Stimulated activated CD8-positive, alpha-beta memory T cell treated with anti-CD3 and anti-CD28 coated beads, Interleukin-12 subunit alpha, Interleukin-12 subunit beta, amount 100 ng/mL, for 1 hour (primary cell): Measurements from ENCODE around the gene PTPRN2.
"Not testable (repeated sequence)": the region's sequence is repeated elsewhere in the genome, so short reads cannot be mapped to it uniquely, and the experiment has no call there.

Experiments
- DNase-seq: peaks from one replicate; pipeline ENCODE4 v3.0.0-alpha.2; 2020; ENCODE audit warnings: low read depth

PTPRN2 gene

DNA sequence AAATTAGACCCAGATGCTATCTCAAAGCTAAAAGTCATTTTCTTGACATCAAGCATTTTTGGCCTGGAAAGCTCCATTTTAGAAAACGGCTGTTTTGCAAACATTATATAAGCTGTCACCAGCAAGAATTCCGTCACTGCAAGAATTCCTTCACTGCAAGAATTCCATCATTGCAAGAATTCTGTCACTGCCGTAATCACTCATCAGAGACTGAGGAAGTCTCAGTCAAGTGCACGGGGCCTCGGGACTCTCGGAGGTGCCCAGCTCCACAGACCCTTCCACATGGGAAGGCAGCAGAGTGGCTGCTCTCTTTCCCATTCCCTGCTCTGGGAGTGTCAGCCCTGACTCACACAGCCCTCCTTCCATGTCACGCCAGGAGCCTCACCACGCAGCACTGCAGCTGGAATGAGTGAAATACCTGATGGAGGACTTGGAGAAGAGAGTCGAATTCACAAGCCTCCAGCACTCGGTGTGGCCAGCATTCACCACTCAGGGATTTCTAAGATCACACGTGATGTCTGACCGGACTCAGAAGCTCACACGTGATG, 168.3 kb downstream of the PTPRN2 start:
- DNase-seq, result no peak

DNA sequence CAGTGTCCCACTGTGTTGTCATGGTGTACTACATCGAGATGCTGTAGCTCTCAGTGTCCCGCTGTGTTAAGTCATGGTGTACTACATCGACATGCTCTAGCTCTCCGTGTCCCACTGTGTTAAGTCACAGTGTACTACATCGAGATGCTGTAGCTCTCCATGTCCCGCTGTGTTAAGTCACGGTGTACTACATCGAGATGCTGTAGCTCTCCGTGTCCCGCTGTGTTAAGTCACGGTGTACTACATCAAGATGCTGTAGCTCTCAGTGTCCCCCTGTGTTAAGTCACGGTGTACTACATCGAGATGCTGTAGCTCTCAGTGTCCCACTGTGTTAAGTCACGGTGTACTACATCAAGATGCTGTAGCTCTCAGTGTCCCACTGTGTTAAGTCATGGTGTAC, 169.2 kb downstream of the PTPRN2 start:
- not testable (repeated sequence) for DNase-seq

DNA sequence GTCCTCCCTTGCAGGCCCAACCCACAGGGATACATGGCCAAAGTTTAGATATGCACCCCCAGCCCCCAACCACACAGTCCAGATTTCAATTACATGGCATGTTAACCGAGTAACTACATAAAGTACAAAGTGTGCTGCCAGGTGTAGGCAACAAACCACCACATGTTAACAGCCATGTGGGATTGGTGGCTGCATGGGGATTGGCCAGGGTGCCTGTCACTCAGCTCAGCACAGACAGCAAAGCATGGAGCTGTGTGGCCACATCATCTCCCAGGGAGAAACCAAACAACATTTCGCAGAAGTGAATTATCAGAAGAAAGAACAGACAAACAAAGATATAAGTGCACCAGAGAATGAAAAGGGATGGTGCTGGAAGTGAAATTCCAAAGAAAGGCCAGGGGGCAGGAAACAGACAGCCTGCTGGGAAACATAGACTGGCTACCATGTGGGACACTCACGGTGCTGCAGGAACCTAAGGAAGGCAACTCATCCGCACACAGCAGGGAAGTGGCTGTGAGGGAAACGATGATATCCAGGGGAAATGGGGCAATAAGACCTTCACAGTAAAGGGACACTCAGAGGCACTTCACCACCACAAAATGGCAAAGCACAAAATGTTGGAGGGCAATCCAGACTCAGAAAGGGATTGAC, 171.2 kb downstream of the PTPRN2 start:
- no peak for DNase-seq

DNA sequence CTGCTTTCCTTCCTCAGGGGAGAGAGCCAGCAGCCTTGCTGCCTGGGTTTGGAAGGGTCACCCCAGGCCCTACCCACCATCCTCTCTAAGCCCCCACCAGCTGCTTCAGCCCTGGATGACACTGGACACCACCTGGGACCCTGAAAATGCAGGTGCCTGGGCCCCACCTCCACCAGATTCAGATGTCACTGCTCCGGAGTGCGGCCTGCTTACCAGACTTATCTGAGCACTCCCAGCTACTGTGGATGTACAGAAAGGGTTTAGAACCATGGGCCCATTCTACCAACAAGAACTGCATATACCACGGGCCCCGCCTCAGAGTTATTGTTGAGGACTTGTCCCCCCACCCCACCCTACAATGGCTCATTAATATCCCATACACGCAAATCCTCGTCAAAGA, 172.3 kb downstream of the PTPRN2 start:
- DNase-seq, result no peak

DNA sequence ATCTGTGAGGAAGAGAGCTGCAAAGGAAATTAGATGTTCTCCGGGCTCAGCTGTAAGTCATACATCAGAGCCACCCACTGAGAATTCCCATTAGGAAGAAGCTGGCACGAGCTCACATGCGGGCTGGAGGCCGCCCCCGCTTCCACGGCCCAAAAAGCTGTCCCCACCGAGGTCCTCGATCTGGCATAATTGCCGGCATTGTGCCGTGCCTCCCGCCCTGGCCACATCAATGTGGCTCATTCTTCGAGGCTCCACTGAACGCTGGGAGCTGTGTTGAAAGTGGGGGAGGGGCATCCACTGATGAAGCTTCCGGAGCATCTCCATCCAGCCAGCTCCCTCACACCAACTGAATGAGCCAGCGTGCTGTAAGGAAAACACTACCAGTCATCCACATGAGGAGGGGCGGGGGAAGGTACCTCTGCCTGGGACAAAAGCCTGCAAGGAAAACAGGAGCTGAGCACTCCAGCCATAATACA, 173.1 kb downstream of the PTPRN2 start:
- DNase-seq, result no peak

DNA sequence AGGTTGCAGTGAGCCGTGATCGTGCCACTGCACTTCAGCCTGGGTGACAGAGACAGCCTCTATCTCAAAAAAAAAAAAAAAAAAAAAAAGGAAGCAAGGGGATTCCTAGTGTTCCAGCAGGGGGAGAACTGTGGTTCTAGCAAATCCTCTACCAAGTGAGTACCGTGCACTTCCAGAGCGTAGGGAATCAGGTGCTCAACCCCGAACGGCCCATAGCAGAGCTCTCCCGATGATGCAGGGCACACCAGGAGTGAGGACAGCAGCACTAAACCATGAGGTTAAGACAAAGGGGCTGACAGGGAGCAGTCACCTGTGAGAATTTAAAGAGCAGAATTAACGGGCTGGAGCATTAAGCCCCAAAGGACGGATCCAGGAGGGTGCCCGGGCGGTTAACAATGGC, 173.6 kb downstream of the PTPRN2 start:
- no peak for DNase-seq

DNA sequence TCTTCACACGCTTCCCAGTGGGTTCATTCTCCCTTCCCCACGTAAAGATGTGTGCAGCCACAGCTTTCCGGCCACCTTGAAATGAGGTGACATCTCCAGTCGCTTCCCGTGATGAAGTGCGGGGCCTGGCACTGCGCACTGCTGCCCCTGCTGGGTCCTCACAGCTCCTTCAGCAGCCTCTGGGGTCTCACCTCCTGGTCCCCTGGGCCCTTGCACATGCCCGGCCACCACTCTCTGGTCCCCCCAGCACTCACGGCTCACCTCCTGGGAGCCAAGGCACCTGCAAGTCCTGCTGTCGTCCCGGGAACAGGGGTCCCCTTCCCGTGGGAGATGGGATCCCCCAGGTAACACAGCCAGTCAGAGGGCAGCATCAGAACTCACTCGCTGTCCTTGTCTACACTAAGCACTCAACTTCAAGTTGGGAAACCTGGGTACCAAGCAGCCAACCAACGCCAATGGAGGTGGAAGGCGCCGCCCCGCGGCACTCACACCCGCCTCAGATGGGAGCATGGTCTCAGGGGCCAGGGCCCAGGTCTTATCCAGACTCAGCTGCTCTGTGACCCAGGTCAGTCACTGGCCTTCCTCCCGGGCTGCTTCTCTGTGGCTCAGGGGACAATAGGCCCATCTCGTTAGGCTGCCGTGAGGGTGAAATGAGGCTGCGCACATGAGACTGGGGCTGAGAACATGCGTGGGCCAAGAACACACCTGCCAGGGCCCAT, 176.2 kb downstream of the PTPRN2 start:
- DNase-seq, result no peak

DNA sequence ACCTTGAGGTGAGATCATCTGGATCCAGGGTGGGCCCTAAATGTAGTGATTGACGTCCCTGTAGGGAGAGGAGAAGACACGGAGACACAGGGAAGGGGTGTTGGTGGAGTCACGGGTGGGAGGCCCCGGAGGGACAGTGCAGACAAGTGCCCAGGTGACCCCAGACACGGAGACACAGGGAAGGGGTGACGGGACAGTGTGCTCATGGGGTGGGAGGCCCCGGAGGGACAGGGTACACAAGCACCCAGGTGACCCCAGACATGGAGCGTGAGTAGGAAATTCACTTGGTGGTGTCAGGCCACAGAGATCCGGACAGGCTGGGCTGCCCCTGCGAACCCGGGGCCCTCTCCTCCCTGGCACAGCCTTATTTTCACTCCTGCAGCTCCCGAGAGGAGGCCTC, 176.9 kb downstream of the PTPRN2 start:
- DNase-seq, result no peak

DNA sequence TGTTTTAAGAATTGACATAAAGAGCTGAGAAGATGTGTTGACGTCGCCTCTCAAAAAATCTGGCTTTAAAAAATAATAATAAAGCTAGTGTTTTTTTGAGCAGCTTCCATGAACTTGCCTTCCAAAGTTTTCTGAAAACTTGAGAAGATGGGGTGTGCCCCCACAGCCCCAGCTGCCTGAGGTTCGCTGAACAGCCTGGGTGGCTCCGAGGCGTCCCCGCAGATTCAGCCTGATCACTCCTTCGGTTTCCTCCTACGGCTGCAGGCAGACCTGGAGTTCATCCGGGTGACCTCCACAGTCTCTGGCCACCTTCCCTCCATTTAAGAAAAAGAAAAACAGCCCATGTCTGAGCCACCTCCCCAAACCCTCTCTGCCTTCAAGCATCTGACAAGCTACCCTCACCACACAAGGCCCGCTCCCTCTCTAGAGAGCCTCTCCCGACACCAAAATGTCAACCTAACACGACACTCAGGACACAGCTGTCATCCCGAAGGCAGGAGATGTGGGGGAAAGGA, 177.8 kb downstream of the PTPRN2 start:
- DNase-seq, result no peak

DNA sequence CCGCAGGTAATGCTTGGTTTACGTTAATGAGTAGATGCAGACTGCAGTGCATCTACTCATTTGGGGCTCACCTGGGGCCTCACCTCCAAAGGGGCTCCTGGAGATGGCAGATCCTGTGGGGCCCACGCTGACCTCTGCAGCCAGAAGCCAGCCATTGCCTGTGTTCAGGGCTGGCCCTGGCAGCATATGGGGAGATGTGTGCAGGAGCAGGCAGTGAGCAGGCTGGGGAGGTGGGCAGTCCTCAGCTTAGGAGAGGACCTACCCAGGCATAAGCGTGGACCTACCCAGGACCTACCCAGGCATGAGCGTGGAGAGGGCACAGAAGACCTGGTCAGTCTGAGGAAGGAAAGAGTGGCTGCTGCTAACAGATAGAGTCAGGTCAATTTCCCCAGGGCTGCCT, 178.5 kb downstream of the PTPRN2 start:
- DNase-seq, result no peak

DNA sequence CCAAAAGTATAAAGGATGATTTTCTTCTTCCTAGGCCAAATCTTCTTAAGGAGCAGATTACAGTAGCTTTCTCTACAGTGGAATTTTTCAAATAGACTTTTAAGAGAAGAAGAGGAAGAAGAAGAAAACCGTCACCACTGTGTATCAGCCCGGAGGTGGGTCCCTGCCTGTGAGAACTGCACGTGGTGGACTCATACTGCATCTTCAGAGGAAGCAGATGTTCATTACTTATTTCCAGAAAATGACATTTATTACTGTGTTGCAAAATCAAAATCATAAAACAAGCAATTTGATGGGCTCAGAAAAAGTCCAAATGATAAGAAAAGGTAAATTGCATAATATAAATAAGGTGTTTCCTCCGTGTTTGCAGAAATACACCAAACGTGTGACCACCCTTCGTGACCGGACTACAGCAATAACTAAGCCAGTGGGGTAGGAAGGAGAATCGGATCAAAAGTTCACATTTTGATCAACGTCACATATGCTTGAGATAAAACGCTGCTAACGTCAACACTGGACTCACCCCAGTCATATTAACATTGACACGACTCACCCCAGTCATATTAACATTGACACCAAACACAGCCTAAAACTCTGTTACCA, 179.2 kb downstream of the PTPRN2 start:
- no peak for DNase-seq

DNA sequence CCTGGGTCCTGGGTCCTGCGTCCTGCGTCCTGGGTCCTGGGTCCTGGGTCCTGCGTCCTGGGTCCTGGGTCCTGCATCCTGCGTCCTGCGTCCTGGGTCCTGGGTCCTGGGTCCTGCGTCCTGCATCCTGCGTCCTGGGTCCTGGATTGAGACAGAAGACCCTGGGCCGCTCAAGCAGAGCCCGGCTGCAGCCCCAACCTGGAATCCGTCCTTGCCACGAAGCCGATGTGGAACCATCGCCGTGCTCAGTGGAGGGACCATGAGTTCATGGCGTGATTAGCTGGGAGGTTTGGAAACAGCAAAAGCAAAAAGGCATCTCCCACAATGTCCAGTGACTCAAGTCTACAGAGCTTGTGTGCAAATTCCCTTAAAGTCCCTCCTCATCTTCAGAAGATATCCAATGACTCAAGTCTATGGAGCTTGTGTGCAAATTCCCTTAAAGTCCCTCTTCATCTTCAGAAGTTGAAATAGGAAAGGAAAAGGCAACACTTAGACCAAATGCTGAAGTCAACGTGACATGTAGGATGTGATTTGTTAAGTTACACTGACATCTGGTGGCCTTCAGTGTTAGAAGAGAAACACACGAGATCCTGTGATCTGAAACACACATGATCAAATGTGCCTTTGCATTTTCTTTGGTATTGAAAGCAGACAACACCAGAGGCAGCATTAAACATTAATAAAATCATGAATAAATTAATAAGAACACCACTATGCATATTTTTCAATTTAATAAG, 179.9 kb downstream of the PTPRN2 start:
- DNase-seq, result no peak

DNA sequence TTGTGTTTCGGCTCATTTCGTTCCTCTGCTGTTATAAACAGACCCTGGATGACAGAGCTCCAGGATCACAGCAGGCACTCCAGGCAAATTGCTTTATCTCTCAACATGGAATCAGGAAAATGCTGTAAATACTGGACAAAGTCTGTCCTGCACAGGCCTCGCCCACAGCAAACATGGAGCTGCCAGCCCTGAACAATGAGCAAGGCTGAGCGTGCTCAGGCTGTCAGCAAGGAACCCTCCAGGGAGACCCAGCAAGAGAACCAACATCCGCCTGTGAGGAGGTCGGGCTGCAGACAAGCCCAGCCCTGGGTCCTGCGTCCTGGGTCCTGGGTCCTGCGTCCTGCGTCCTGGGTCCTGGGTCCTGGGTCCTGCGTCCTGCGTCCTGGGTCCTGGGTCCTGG, 180.8 kb downstream of the PTPRN2 start:
- DNase-seq, result no peak

DNA sequence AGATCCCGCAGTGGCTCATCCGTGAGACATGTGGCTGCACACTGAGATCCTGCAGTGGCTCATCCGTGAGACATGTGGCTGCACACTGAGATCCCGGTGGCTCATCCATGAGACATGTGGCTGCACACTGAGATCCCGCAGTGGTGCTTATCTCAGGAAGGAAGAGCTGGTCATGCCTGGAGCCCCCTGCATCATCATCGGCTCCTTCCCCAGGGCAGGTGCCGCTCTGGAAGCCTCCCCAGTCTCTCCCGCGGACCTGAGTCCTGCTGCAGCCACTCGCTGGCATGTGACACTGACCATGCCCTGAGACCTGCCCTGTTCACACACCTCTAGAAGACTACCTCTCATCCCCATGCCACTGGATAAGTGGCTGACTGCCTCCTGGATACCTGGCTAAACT, 181.3 kb downstream of the PTPRN2 start:
- no peak for DNase-seq

DNA sequence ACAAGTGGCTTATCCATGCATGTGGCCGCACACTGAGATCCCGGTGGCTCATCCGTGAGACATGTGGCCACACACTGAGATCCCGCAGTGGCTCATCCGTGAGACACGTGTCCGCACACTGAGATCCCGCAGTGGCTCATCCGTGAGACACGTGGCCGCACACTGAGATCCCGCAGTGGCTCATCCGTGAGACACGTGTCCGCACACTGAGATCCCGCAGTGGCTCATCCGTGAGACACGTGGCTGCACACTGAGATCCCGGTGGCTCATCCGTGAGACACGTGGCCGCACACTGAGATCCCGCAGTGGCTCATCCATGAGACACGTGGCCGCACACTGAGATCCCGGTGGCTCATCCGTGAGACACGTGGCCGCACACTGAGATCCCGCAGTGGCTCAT, 181.9 kb downstream of the PTPRN2 start:
- not testable (repeated sequence) for DNase-seq

DNA sequence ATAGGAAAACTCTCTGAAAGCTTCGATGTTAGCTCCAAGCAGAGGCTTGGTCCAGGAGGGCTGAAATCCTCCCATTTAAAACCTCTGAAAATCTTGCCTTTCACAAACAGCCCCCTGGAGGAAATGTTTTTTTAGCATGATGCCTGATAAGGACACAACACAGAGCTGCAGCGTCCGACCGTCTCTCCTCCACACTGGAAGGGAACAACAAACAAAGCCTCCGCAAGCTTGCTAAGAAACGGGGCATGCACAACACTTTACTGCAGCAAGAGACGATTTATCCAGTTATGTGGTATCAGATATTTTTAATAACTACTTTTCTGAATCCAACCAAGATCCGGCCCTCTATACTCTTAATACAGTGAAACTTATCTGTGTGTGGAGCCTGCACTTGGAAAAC, 182.3 kb downstream of the PTPRN2 start:
- no peak for DNase-seq

DNA sequence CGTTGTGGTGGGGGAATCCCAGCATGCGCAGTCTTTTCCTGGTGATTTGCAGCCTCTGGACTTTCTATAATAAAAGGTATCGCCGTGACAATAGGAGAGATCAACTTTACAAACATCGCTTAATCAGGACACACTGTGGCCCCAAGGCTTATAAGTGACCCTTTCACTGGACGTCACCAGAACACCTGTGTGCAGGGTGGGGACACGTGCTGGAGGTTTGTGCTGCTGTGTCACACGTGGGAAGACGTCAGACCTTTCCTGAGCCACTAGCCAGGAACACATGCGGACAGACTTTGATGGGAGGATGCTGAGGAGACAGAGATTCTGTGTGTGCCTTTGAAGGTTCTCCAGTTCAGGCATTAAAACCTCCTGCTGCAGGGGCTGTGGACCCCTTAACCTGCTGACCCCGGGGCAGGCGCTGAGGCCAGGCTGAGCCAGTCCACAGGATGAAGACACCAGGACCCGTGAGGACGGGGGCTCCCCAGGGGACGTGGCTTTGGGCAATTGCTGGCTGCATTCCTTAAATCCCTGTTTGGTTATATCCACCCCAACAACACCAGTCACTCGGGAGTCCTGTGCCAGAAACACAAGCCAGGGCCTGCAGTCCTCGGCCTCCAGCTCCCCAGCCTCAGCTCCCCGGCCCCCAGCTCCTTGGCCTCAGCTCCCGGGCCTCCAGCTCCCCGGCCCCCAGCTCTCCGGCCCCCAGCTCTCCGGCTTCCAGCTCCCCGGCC, 183.4 kb downstream of the PTPRN2 start:
- DNase-seq, result no peak

DNA sequence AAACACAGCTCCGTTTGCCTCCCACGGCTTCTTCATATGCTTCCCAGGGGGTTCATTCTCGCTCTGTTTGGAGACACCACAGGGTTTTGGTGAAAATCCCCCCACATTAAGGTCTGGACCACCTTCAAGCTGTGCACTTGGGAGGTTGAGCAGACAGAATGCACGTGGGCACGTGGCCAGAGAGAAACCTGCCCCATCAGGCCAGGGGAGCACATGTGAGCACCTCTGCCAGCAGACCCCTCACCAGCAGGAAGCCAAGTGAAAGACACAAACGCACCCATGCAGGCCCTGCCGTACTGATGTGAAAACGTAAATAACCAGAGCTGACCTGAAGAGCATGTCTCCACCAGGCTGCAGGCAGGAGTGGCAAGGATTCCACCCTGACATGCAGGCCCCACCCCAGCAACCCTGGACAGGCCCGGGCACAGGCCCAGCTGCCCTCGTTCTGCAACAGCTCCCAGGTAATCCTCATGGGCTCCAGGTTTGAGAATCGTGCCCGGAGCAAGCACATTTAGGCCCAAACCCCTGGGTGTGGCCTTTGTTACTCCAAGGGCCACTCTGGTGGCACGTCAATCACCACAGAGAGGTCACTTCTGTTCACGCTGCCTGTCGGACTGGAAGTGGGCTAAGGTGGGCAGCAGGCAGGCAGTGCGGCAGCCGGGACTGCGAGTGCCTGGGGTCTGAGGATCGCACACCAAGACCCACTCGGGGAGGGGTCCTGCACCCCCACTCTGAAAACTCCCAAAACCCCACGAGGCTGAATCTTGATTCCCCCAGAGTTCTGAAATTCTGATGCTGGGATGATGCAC, 184.4 kb downstream of the PTPRN2 start:
- no peak for DNase-seq

DNA sequence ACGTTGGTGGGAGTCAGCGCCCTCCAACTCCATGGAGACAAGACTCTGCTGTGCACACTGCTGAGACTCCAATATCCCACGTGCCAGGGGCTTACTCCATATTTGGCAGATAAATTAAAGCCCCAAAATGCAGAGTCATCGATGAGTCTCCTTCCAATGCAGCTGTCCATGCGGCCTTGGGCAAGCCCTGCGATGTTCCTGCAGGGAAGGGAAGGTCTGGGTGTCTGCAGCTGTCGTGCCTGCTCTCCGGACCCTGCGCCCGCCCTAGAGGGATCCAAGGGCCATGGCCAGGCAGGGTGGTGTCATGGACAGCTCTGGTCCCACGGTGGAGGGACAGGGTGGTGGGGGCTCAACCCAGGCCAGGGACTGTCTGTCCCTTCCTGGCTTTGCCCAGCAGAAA, 185.2 kb downstream of the PTPRN2 start:
- DNase-seq, result no peak

DNA sequence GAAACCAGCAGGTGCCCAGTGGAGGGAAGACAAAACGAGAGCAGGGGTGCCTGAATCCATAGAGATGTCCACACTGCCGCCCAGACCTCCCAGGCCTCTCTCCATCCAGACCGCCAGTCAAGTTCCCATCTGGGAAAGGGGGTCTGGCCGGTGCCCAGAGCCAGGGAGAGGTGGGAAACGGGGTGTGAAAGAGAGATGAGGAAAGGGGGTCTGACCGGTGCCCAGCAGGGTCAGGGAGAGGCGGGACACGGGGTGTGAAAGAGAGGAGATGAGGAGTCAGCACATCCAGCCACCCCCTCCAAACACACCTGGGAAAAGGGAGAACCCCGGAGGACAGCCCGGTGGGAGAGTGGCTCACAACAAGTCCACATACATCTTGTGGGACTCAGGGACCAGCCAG, 185.8 kb downstream of the PTPRN2 start:
- no peak for DNase-seq

DNA sequence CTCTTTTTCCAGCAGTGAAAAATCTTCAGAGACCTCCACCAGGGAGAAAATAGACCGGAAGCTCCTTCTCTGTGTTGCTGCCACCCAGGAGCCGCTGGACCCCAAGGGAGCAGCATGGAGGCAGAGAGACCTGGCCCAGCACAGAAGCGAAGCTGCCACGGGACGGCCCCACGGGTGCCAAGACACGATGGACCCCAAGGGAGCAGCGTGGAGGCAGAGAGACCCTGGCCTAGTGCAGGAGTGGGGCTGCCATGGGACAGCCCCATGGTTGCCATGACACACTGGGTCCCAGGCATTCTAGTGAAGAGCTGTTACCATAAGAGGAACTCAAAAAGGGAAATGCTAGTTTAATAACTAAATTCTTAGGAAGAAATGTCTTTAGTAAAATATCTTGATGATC, 186.3 kb downstream of the PTPRN2 start:
- no peak for DNase-seq
